ENCODE data around the gene DENND4B. TPM values are rescaled to one million over a fixed set of nuclear protein-coding genes. Genes with fewer than 3 reads are reported as not detected.

The DENND4B gene
- total and polyA plus RNA-seq, 9 of the 15 experiments (the other 6 are each of a cell fraction or from before 2014, with no cell fraction given) = 9.5 to 80.5 (median 23.1) TPM

DNA sequence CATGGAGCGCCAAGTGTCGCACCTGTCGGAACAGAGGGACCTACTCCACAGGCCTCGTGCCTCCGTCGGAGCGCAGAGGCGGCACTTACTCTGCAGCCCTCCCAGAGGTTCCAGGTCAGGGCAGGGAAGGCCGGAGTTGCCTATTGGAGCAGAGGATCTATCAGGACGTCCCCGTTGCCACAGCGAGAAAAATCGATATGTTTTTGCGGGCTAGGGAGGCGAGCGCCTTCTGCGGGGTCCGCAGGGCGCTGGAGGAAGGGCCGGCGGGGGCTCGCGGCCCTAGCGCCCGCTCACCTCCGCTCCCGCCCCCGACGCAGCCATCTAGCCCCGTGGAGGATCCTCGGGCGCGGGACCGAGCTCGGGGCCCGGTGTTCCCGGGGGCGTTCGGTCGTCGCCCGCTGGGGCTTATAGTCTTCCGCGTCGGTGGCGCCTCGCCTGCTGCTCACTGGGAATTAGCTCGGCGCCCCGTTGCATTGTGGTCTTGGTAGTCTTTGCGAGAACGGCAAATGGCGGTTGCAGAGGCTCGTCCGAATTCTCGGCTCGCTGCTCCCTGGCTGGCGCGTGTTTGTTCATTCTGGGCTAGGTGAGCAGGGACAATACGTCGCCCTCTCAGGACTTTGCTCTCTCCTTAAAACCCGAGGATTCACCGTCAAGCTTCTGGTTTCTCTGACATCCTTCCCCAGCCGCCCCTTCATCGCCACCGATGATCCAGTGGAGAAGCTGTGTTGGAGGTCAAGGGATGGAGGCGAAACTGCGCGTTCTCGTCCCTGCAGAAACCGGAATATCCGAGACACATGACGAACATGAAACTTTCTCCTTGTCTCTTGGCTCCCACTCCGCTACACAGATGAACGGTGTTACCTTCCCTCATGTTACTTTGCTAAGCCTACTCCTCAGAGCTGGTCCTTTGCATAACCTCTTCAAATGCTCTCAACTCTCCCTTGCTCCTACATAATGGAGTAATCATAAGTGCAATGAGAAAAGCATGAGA lies 31.0 kb upstream of the DENND4B start, which contains the start of gene JTB (continued):
- TF ChIP-seq C11orf30 (IDR thresholded peaks at IDR 0.05; ENCODE audit: low read depth) (no peak), ZNF12 (CRISPR knock-in tag; IDR thresholded peaks at IDR 0.05) (0 out of 2 replicates have a peak, but pooled peaks have one; percentile 7), BRF2 (IDR thresholded peaks at IDR 0.05; ENCODE audit: borderline replicate concordance, insufficient read depth, insufficient read length) (no peak), ILK (tag; IDR thresholded peaks at IDR 0.05; ENCODE audit: borderline replicate concordance, low read depth) (no peak), MTF1 (CRISPR knock-in tag; IDR thresholded peaks at IDR 0.05; ENCODE audit: borderline replicate concordance) (no peak), TEAD1 (CRISPR knock-in tag; IDR thresholded peaks at IDR 0.05) (peak in 1 of 2 experiments; percentile 29; a peak in 1 of 4 replicates), ZNF609 (CRISPR knock-in tag; IDR thresholded peaks at IDR 0.05; ENCODE audit: borderline replicate concordance) (peak; percentile 67; the same call in 1 of the 2 replicates), DNMT1 (IDR thresholded peaks at IDR 0.05) (0 out of 2 replicates have a peak, but pooled peaks have one; percentile 52), ELF1 (tag; IDR thresholded peaks at IDR 0.05) (peak; percentile 87), SIN3B (IDR thresholded peaks at IDR 0.05; ENCODE audit: low read depth) (peak; percentile 45; the same call in 1 of the 2 replicates), POLR2A (conservative IDR thresholded peaks at IDR 0.05) (peak; percentile 83), SMARCB1 (IDR thresholded peaks at IDR 0.05; ENCODE audit: insufficient read length, low read depth) (no peak), NR3C1 (CRISPR knock-in tag; IDR thresholded peaks at IDR 0.05) (0 out of 2 replicates have a peak, but pooled peaks have one; percentile 49), ARID1B (IDR thresholded peaks at IDR 0.05) (no peak)
- TF ChIP-seq, protein P1, sequence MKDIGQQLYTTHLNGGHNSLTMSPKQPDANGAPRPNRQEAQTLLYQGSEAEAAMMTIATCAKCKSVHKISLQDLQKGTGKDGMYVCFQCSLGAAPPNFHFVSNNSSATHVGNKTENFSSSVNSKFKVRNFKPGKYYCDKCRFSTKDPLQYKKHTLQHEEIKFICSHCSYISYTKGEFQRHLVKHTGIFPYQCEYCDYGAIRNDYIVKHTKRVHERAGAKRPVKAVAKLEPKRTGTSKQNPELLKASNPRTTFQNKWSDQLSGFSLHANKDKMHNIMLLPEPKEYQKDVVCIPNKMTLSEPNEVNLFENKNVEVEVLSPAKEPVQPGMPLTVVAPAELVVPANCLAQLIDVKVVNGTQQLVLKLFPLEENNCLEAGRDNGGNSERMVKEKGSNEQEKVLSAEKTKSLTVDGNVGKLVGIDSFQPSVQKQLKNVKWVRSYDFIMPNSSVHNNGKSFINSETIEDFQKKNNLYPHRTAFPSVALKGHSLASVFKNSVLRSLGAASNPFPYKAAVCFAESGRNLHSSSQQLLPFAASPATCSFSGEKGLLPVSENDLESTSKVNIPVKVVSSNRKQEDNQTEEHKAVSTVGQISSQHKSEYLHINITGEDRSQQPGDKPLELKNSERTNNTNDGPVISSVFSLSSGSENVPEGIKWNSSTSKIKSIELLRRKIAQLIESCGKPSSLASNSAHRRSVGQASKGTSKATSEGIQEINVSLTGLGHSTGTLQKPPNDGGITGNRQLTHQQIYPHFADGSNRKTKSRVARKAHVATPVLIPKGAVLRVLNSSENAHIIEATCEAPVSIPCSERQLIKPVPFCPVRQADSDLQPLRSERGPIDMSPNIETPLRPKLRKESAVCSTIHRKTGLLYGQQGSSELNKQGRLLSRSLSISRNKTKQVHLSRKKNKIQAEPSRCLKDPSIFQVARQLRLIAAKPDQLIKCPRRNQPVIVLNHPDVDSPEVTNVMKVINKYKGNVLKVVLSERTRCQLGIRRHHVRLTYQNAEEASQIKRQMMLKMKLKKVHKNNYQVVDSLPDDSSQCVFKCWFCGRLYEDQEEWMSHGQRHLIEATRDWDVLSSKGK (CRISPR knock-in tag; IDR thresholded peaks at IDR 0.05) = no peak
- TF ChIP-seq, protein P2, sequence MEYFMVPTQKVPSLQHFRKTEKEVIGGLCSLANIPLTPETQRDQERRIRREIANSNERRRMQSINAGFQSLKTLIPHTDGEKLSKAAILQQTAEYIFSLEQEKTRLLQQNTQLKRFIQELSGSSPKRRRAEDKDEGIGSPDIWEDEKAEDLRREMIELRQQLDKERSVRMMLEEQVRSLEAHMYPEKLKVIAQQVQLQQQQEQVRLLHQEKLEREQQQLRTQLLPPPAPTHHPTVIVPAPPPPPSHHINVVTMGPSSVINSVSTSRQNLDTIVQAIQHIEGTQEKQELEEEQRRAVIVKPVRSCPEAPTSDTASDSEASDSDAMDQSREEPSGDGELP (CRISPR knock-in tag; IDR thresholded peaks at IDR 0.05; ENCODE audit: borderline replicate concordance) = peak; percentile 58

Data from K562 (cell line).